GM23338 (cell line): ENCODE data around the gene ABHD10. TPM values are rescaled to one million over a fixed set of nuclear protein-coding genes. Genes with fewer than 3 reads are reported as not detected.

Experiments
- ATAC-seq: fragments of 200-7000 bp; cut with Tn5 transposase; 3 replicates; pipeline ENCODE4 v1.9.1; 2020
- DNase-seq: peaks from one replicate; pipeline ENCODE4 v3.0.0-alpha.2; 2015; ENCODE audit warnings: low spot score
- H2AFZ ChIP-seq: fragments of 200-600 bp; sonication (generic); 2 replicates; pipeline ENCODE4 v1.8.0; 2016; ENCODE audit warnings: antibody characterized with exemption, mild to moderate bottlenecking, moderate library complexity
- H3F3A ChIP-seq: fragments of 200-600 bp; sonication (generic); replicated peaks from 2 replicates; pipeline ENCODE4 v1.8.0; 2017; ENCODE audit warnings: antibody characterized with exemption, mixed run types, low read depth
- H3K27ac ChIP-seq: fragments of 200-600 bp; sonication (generic); 2 replicates; pipeline ENCODE4 v1.6.1; 2016; ENCODE audit warnings: low read depth
- H3K27me3 ChIP-seq: fragments of 200-600 bp; sonication (generic); 2 replicates; pipeline ENCODE4 v1.8.0; 2016; ENCODE audit warnings: mild to moderate bottlenecking, mixed run types, moderate library complexity; ENCODE audit not compliant: insufficient read depth
- H3K36me3 ChIP-seq: fragments of 200-600 bp; sonication (generic); 2 replicates; pipeline ENCODE4 v1.8.0; 2016; ENCODE audit warnings: mild to moderate bottlenecking; ENCODE audit not compliant: insufficient read depth
- H3K4me1 ChIP-seq: fragments of 200-600 bp; sonication (generic); 2 replicates; pipeline ENCODE4 v1.8.0; 2016; ENCODE audit warnings: mild to moderate bottlenecking, moderate library complexity; ENCODE audit not compliant: insufficient read depth
- H3K4me2 ChIP-seq: fragments of 200-600 bp; sonication (generic); 2 replicates; pipeline ENCODE4 v1.7.1; 2017; ENCODE audit warnings: mixed run types
- H3K4me3 ChIP-seq: fragments of 200-600 bp; sonication (generic); 2 replicates; pipeline ENCODE4 v1.6.1; 2016; ENCODE audit warnings: mixed run types
- H3K79me2 ChIP-seq: fragments of 200-600 bp; sonication (generic); replicated peaks from 2 replicates; pipeline ENCODE4 v1.8.0; 2017; ENCODE audit warnings: mild to moderate bottlenecking; ENCODE audit not compliant: insufficient read depth
- H3K9me2 ChIP-seq: fragments of 200-600 bp; sonication (generic); 2 replicates; pipeline ENCODE4 v1.8.0; 2017; ENCODE audit not compliant: insufficient read depth
- H4K20me1 ChIP-seq: fragments of 200-600 bp; sonication (generic); replicated peaks from 2 replicates; pipeline ENCODE4 v1.8.0; 2017; ENCODE audit warnings: mild to moderate bottlenecking; ENCODE audit not compliant: insufficient read depth
- H3K27ac Mint-ChIP-seq: 2 replicates; pipeline ENCODE4 v1.8.0; 2020; ENCODE audit warnings: inconsistent platforms, mild to moderate bottlenecking, moderate library complexity, mixed read lengths
- H3K27me3 Mint-ChIP-seq: 3 replicates; pipeline ENCODE4 v1.8.0; 2022; ENCODE audit warnings: low read depth, mild to moderate bottlenecking, moderate library complexity, mixed read lengths, inconsistent platforms; ENCODE audit not compliant: insufficient read depth, poor library complexity
- H3K36me3 Mint-ChIP-seq: 3 replicates; pipeline ENCODE4 v1.8.0; 2021; ENCODE audit warnings: low read depth, mild to moderate bottlenecking, inconsistent platforms, moderate library complexity, mixed read lengths
- H3K4me1 Mint-ChIP-seq: 3 replicates; pipeline ENCODE4 v1.8.0; 2020; ENCODE audit warnings: mild to moderate bottlenecking, inconsistent platforms, mixed read lengths
- H3K4me3 Mint-ChIP-seq: 3 replicates; pipeline ENCODE4 v1.8.0; 2021; ENCODE audit warnings: moderate library complexity, mild to moderate bottlenecking, inconsistent platforms, mixed read lengths
- H3K9me3 Mint-ChIP-seq: 3 replicates; pipeline ENCODE4 v1.8.0; 2020; ENCODE audit warnings: moderate library complexity, mild to moderate bottlenecking, inconsistent platforms, mixed read lengths
- CREB1 ChIP-seq: fragments of 250-450 bp; sonication (Bioruptor Pico); IDR thresholded peaks from 2 replicates; pipeline ENCODE4 v1.5.0; 2020; ENCODE audit warnings: low read depth, mild to moderate bottlenecking, moderate library complexity
- ETS1 ChIP-seq: IDR thresholded peaks from 2 replicates; pipeline ENCODE4 v1.6.1; 2016; ENCODE audit warnings: antibody characterized with exemption
- EZH2 ChIP-seq: fragments of 200-600 bp; sonication (generic); IDR thresholded peaks from one replicate; pipeline ENCODE4 v1.8.0; 2017; ENCODE audit warnings: antibody characterized with exemption, mild to moderate bottlenecking, low read depth; ENCODE audit not compliant: unreplicated experiment
- EZH2phosphoT487 ChIP-seq: fragments of 200-600 bp; sonication (generic); IDR thresholded peaks from one replicate; pipeline ENCODE4 v1.8.1; 2018; ENCODE audit warnings: antibody characterized with exemption; ENCODE audit not compliant: unreplicated experiment
- JUNB ChIP-seq: IDR thresholded peaks from one replicate; pipeline ENCODE4 v1.6.1; 2016; ENCODE audit warnings: antibody characterized with exemption; ENCODE audit not compliant: unreplicated experiment
- NANOG ChIP-seq: IDR thresholded peaks from 2 replicates; pipeline ENCODE4 v1.6.1; 2016; ENCODE audit warnings: antibody characterized with exemption, borderline replicate concordance
- POLR2AphosphoS5 ChIP-seq: IDR thresholded peaks from 2 replicates; pipeline ENCODE4 v1.6.1; 2016; ENCODE audit warnings: antibody characterized with exemption, low read depth
- REST ChIP-seq: IDR thresholded peaks from one replicate; pipeline ENCODE4 v1.6.1; 2018; ENCODE audit warnings: antibody characterized with exemption; ENCODE audit not compliant: unreplicated experiment
- STAT1 ChIP-seq: IDR thresholded peaks from one replicate; pipeline ENCODE4 v1.6.1; 2016; ENCODE audit warnings: antibody characterized with exemption; ENCODE audit not compliant: unreplicated experiment
- ZNF114 ChIP-seq: fragments of 250-450 bp; sonication (Bioruptor Pico); IDR thresholded peaks from 2 replicates; pipeline ENCODE4 v1.5.0; 2020; ENCODE audit warnings: mild to moderate bottlenecking, moderate library complexity
- ZNF331 ChIP-seq: fragments of 250-450 bp; sonication (Bioruptor Pico); IDR thresholded peaks from 2 replicates; pipeline ENCODE4 v1.5.0; 2020; ENCODE audit warnings: low read depth, mild to moderate bottlenecking, moderate library complexity
- ZNF462 ChIP-seq: fragments of 250-450 bp; sonication (Bioruptor Pico); IDR thresholded peaks from 2 replicates; pipeline ENCODE4 v1.5.0; 2020; ENCODE audit warnings: mild to moderate bottlenecking, moderate library complexity
- polyA plus RNA-seq: library from polyadenylated mRNA; unstranded; fragments of >200 nt; fragmentation: Nextera tagmentation; extraction: Ambion mirVana; gene quantifications from 2 replicates; pipeline ENCODE4 v1.2.1, GENCODE V29; 2016
- total RNA-seq: library from RNA; depleted of rRNA; stranded (reverse); fragments of >200 nt; shearing (Covaris generic); gene quantifications from 2 replicates; pipeline ENCODE4 v1.2.3, GENCODE V29; 2014
- TF ChIP-seq, protein P1 (sequence below), 2 experiments: fragments of 200-600 bp in 1 of 2; sonication (generic) in 1 of 2; conservative IDR thresholded peaks; 2 replicates each; pipeline versions ENCODE4 v1.5.1 to v1.6.1; 2016 to 2017; ENCODE audit warnings: antibody characterized with exemption in 2 of 2, low read depth in 2 of 2, mild to moderate bottlenecking in 2 of 2, moderate library complexity in 1 of 2

Gene ABHD10
- total and polyA plus RNA-seq, 2 experiments from 2014 or later: 16.9 to 28.0 TPM

- H3K9me2 ChIP-seq: no peaks in the 10 kb centered on the region
- Mint-ChIP-seq H3K4me1 (no peaks in the 10 kb centered on the region), H3K27ac (no peak overlapping the region), H3K27me3 (no peaks in the 10 kb centered on the region), H3K9me3 (no peaks in the 10 kb centered on the region), H3K36me3 (peaks cover 14% of the 10 kb centered on the region; the same call in 2 of the 3 replicates), H3K4me3 (no peak overlapping the region)
- no peaks in the 10 kb centered on the region for H3F3A ChIP-seq
- ATAC-seq (no peak), DNase-seq (no peak)
- H3K27me3 ChIP-seq: no peaks in the 10 kb centered on the region
- no peak overlapping the region for H3K4me3 ChIP-seq
- H3K36me3 ChIP-seq: peaks cover 12% of the 10 kb centered on the region
- H3K27ac ChIP-seq: no peak overlapping the region
- H3K79me2 ChIP-seq: no peaks in the 10 kb centered on the region
- H2AFZ ChIP-seq: no peak overlapping the region
- H4K20me1 ChIP-seq: no peaks in the 10 kb centered on the region
- TF ChIP-seq ZNF331 (CRISPR knock-in tag) (no peak), STAT1 (no peak), ETS1 (no peak), EZH2phosphoT487 (no peak), POLR2AphosphoS5 (no peak), ZNF462 (CRISPR knock-in tag) (no peak), NANOG (no peak), ZNF114 (CRISPR knock-in tag) (no peak), REST (no peak), EZH2 (no peak), CREB1 (CRISPR knock-in tag) (no peak), JUNB (no peak)
- TF ChIP-seq, protein P1, sequence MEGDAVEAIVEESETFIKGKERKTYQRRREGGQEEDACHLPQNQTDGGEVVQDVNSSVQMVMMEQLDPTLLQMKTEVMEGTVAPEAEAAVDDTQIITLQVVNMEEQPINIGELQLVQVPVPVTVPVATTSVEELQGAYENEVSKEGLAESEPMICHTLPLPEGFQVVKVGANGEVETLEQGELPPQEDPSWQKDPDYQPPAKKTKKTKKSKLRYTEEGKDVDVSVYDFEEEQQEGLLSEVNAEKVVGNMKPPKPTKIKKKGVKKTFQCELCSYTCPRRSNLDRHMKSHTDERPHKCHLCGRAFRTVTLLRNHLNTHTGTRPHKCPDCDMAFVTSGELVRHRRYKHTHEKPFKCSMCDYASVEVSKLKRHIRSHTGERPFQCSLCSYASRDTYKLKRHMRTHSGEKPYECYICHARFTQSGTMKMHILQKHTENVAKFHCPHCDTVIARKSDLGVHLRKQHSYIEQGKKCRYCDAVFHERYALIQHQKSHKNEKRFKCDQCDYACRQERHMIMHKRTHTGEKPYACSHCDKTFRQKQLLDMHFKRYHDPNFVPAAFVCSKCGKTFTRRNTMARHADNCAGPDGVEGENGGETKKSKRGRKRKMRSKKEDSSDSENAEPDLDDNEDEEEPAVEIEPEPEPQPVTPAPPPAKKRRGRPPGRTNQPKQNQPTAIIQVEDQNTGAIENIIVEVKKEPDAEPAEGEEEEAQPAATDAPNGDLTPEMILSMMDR (conservative IDR thresholded peaks at IDR 0.05; ENCODE audit: low read depth in 2 of 2): no peak
- H3K4me2 ChIP-seq: no peak overlapping the region
- H3K4me1 ChIP-seq: no peaks in the 10 kb centered on the region
Measured at GRCh38 chr3:111939873-111940272, 39.0 kb upstream of the ABHD10 start.
